Hematopoietic multipotent progenitor cell (in vitro differentiated cells): Measurements from ENCODE around the gene IGFL2. TPM values are rescaled to one million over a fixed set of nuclear protein-coding genes. Genes with fewer than 3 reads are reported as not detected.
A peak's percentile ranks its signal among the peaks of the same experiment; 100 is the strongest.
"Not testable (repeated sequence)": the region's sequence is repeated elsewhere in the genome, so short reads cannot be mapped to it uniquely, and the experiment has no call there.

Source experiments
- DNase-seq, 3 donors: peaks; one replicate each; pipeline ENCODE4 v3.0.0-alpha.2; 2011 to 2015; ENCODE audit warnings: low read depth in 2 of 3, low spot score in 2 of 3
- total RNA-seq: library from RNA; depleted of rRNA; stranded (reverse); fragments of >200 nt; gene quantifications from one replicate; pipeline ENCODE4 v1.2.3, GENCODE V29; 2012

IGFL2 gene
- total RNA-seq, 1 donor, result not detected

- no peak for DNase-seq
Observed at GRCh38 chr19:46141421-46141820, 6.6 kb upstream of the IGFL2 start.

- no peak for DNase-seq
Observed at GRCh38 chr19:46142294-46142693, 5.7 kb upstream of the IGFL2 start.

DNA sequence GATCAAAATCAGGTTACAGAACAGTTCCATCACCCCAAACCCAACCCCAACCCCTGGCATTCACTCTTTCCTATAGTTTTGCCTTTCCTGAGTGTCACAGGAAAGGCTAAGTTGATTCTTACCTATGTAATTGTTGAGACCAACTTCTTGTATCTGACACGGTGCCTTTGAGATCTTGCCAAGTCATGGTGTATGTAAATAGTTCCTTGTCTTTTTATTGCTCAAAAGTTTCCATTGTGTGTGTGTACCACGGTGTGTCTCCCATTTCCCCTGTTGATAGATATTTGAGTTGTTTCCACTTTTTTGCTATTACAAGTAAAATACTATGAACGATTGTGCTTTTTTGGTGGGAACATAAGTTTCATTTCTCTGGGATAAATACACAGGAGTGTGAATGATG, 3.3 kb upstream of the IGFL2 start:
- DNase-seq, result no peak

- DNase-seq, result no peak
Observed at GRCh38 chr19:46147166-46147740, 785 bp upstream of the IGFL2 start.

DNA sequence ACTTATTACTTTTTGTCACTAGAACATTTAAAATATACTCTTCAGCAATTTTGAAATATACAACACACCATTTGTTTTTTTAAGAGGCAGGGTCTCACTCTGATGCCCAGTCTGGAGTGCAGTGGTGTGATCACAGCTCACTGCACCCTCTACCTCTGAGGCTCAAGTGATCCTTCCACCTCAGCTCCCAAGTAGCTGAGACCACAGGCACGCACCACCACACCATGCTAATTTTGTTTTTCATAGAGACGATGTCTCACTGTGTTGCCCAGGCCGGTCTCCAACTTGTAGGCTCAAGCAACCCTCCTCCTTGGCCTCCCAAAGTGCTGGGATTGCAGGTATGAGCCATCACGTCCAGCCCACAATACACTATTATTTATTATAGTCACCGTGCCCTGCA, 2.6 kb downstream of the IGFL2 start:
- no peak for DNase-seq

DNA sequence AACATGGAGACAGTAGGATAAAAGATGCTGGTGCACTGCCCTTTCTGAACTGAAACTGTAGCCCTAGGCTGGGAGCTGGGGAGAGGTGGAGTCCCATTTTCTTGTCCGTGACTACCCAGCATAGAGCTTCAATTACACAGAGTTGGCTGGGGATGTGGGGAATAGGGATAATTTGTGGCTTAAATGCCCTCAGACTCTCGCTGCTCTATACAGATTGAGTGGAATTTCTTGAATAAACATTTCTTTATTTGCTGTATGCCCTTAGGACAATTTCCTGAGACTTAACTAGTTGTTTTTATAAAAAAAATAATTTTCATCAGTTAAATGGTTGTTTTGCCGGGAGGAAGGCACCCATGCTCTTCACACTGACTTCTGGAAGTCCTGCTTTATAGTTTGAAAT, 7.2 kb downstream of the IGFL2 start:
- DNase-seq, result no peak

- DNase-seq, result no peak
Observed at GRCh38 chr19:46159418-46160232, 11.6 kb downstream of the IGFL2 start.

GRCh38 chr19:46160233-46160775, 12.3 kb downstream of the IGFL2 start:
- DNase-seq, result no peak

DNA sequence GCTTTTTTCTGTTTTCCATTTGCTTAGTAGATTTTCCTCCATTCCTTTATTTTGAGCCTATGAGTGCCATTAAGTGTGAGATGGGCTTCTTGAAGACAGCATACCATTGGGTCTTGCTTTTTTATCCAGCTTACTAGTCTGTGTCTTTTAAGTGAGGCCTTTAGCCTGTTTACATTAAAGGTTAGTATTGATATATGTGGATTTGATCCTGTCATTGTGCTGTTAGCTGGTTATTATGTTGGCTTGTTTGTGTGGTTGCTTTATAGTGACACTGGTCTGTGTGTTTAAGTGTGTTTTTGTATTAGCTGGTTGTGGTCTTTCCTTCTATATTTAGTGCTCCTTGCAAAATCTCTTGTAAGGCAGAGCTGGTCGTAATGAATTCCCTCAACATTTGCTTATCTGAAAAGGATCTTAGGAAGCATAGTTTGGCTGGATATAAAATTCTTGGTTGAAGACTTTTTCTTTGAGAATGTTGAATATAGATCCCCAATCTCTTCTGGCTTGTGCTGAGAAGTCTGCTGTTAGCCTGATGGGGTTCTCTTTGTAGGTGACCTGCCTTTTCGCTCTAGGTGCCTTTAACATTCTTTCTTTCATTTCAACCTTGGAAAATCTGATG, 13.7 kb downstream of the IGFL2 start:
- not testable (repeated sequence) for DNase-seq

DNA sequence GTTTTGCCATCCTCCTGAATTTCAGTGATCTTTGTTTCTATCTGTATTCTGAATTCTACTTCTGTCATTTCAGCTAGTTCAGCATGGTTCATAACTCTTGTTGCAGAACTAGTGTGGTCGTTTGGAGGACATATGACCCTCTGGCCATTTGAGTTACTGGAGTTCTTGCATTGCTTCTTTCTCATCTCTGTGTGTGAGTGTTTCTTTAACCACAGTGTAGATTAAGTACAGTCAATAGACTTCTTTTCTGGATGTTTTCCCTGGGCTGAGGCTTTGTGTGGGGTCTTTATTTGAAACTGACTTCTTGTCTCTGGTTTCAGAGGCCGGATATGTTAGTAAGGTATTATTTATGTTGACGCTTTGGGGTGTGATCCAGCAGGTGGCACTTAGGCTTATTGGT, 14.7 kb downstream of the IGFL2 start:
- DNase-seq, result no peak

- DNase-seq, result no peak
Observed at GRCh38 chr19:46173886-46174480, 25.9 kb downstream of the IGFL2 start.

DNA sequence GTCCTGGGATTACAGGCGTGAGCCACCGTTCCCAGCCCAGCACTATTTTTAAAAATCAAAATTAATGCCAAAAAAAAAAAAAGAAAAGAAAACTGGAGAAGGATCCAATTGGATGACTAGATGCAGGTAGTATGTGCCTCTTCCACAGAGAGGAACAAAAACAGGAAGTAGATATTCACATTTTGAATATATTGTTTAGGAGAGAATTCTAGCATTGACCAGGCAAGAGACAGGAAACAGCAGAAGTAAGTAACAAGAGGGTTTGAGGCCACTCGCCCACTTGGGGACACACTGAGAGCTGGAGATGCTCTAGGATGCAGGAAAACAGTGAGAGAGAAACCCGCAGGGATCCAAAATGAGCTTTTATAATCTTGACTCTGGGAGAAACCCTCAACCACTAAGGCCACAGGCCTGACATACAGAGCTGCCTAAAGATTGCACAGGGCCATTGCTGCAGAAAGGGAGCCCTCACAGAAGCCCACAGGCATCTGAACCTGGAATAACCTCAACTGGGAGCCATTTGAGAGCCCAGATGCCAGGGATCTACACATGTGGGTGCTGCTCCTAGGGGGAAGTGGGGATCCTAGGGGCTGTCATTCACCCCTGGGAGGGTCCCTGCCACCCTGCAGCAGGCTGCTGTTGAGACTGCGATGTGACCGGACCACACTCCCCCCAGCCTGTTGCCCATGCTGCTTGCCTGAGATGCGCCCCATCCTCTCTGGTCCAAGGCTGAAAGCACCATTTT, 28.2 kb downstream of the IGFL2 start:
- DNase-seq, result no peak

DNA sequence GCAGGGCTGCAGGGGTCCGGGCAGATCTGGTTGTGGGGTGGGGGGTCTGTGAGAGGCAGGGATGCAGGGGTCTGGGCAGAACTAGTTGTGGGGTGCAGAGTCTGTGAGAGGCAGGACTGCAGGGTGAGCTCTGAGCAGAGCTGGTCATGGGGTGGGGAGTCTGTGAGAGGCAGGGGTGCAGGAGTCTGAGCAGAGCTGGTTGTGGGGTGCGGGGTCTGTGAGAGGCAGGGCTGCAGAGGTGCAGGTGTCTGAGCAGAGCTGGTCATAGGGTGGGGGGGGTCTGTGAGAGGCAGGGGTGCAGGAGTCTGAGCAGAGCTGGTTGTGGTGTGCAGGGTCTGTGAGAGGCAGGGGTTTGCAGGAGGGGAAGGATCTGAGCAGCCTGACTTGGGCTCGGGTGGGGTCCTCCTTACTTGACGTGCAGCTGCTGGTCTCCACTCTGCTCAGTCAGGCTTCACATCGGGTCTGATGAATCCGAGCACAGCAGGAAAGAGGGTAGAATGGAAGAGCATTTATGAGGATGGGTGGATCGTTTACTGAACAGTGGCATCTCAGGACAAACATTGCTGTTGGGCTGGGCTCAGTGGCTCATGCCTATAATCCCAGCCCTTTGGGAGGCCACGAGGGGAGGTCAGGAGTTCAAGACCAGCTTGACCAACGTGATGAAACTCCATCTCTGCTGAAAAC, 31.2 kb downstream of the IGFL2 start:
- DNase-seq, result no peak

- DNase-seq, result no peak
Observed at GRCh38 chr19:46180701-46181387, 32.8 kb downstream of the IGFL2 start.

GRCh38 chr19:46181388-46181779, 33.3 kb downstream of the IGFL2 start:
- DNase-seq, result peak in 1 of 3 donors; percentile 11

DNA sequence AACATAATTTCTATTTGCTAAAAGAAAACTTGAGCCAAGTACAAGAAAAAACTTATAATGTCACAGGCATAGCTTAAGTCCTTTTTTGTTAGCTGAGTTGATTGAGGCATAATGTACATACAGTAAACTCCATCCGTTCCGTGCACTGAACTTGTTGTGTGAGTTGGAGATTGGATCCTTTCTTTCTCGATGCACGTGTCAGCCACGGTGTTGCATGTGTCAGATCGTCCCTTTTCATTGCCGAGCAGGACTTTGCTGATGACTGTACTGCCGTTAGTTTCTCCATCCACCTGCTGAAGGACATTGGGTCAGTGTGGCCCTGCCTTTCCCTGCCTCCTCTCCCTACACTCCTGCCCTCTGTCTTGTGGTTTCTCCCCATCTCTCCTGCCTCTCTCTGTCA, 34.4 kb downstream of the IGFL2 start:
- no peak for DNase-seq

DNA sequence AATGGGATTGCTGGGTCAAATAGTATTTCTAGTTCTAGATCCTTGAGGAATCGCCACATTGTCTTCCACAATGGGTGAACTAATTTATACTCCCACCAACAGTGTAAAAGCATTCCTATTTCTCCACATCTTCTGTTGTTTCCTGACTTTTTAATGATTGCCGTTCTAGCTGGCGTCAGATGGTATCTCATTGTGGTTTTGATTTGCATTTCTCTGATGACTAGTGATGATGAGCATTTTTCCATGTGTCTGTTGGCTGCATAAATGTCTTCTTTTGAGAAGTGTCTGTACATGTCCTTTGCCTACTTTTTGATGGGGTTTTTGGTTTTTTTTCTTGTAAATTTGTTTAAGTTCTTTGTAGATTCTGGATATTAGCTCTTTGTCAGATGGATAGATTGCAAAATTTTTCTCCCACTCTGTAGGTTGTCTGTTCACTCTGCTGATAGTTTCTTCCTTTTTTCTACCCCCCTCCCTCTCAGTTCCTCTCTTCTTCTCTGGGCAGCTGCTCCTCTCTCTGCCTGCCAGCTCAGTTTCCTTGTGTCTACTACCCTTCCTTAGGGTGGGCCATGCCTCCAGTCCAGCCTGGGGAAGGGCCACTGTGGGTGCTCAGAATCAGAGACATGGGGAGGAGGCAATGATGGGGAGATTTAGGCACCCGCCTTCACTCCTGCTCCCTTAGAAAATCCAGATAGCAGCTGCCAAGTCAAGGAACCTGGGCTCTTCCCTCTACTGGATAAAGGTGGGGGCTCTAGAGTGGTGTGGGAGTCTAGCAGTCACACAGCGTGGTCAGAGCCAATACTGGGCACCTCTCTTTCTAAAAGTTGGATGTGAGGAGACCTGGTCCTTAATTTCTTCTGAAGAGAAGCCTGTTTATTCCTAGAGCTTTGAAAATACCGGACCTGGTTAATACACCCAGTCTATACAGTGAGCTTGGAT, 37.0 kb downstream of the IGFL2 start:
- DNase-seq, result not testable (repeated sequence)

- no peak for DNase-seq
Observed at GRCh38 chr19:46186101-46186716, 38.2 kb downstream of the IGFL2 start.
